M059J (cell line): ENCODE results near the gene CSNK1D. TPM values are rescaled to one million over a fixed set of nuclear protein-coding genes. Genes with fewer than 3 reads are reported as not detected.
"Not testable (repeated sequence)": the region's sequence is repeated elsewhere in the genome, so short reads cannot be mapped to it uniquely, and the experiment has no call there.

Source experiments
- DNase-seq: peaks from one replicate; pipeline ENCODE4 v3.0.0-alpha.2; 2012; ENCODE audit warnings: low read depth
- total RNA-seq: library from RNA; depleted of rRNA; stranded (reverse); fragments of >200 nt; shearing (Covaris generic); gene quantifications from 2 replicates; pipeline ENCODE4 v1.2.3, GENCODE V29; 2014

The CSNK1D gene
- total RNA-seq, 1 experiment from 2014 or later = 41.6 TPM

- no peak for DNase-seq
Measured at GRCh38 chr17:82274134-82275020, 877 bp upstream of the CSNK1D start.

- no peak for DNase-seq
Measured at GRCh38 chr17:82272495-82273326, 789 bp downstream of the CSNK1D start.

GRCh38 chr17:82271401-82271800, 2.1 kb downstream of the CSNK1D start:
- DNase-seq = no peak

GRCh38 chr17:82270651-82271050, 2.8 kb downstream of the CSNK1D start:
- DNase-seq = no peak

DNA sequence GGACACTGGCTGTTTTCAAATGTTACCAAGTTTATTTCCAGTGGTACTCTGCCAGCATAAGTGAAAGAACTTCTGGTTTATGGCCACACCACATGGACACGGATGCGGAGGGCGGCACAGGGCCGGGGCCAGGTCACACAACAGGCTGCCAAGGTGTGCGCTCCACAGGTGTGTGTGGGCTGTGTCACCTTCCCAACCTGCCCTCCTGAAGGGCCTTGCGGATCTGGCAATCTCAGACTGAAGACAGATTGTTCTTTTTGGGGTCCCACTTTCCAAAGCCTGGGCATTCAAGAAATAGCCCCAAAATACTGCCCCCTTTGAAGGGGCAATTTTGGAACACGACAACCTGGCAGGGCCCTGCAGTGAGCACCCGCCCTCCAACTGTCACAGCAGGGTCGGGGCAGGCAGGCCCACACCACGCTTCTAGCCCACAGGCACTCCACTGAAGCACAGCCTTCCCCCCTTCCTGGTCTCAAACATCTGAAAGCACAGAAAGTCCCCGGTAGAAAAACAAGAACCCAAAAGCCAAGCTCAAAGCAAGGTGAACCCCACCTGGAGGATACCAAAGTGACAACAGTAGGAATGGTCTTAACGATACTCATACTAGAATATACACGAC, 3.5 kb downstream of the CSNK1D start:
- no peak for DNase-seq

DNA sequence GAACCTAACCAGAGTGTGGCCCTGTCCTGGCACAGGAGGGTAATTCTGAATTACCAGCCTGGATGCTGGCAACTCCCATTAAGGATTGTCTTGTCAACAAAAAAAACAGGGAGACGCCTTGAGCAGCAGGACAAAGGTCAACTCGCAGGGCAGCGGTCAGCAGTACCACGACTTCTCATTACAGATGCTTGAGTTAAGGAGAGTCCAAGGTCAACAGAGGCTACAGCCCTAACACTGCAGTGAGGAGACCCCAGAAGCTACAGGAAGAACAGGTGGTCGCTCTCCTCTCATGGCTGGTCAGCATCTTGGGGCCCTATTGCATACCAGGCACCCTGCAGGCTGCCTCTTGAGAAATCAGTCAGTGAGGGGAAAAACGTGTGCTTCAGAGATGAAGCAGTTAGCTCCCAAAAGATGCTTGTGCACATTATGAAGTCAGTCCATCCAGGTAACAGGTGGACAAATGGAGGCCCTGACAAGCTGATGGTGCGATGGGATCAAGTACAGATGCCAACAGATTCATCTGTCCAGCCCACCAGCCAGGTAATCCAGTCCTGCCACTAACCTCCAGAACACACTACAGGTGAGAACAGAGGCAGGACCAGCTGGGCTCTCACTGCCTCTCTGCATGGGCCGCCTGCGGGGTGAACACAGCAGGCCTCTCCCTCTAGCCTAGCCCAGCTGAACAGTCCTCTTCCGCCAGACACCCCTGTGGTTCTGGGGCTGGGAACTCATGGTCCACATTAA, 4.2 kb downstream of the CSNK1D start:
- DNase-seq = no peak

GRCh38 chr17:82267575-82268379, 5.7 kb downstream of the CSNK1D start:
- DNase-seq = peak; percentile 97

- no peak for DNase-seq
Measured at GRCh38 chr17:82266142-82266541, 7.4 kb downstream of the CSNK1D start.

GRCh38 chr17:82263641-82264040, 9.9 kb downstream of the CSNK1D start:
- no peak for DNase-seq

GRCh38 chr17:82262344-82262743, 11.2 kb downstream of the CSNK1D start:
- DNase-seq = no peak

GRCh38 chr17:82259972-82260961, 13.2 kb downstream of the CSNK1D start:
- DNase-seq = not testable (repeated sequence)

- DNase-seq = no peak
Measured at GRCh38 chr17:82258555-82258954, 14.9 kb downstream of the CSNK1D start.

DNA sequence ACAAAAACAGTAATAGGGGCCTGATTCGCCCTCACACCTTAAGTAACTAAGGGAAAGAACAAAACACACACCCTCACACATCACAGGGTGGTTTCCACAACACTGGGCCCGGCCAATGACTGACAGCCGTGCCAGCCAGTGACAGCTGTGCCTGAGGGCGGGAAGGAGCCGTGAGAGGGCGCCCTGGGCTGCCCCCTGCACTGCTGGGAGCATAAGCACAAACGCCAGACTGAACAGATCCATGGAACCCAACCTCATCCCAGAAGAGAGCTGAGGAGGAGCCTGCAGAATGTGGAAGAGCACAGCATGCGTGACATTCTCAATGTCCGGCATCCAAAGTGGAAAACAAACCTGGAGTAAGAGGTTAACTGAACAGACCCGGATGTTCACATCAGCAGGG, 16.0 kb downstream of the CSNK1D start:
- no peak for DNase-seq

DNA sequence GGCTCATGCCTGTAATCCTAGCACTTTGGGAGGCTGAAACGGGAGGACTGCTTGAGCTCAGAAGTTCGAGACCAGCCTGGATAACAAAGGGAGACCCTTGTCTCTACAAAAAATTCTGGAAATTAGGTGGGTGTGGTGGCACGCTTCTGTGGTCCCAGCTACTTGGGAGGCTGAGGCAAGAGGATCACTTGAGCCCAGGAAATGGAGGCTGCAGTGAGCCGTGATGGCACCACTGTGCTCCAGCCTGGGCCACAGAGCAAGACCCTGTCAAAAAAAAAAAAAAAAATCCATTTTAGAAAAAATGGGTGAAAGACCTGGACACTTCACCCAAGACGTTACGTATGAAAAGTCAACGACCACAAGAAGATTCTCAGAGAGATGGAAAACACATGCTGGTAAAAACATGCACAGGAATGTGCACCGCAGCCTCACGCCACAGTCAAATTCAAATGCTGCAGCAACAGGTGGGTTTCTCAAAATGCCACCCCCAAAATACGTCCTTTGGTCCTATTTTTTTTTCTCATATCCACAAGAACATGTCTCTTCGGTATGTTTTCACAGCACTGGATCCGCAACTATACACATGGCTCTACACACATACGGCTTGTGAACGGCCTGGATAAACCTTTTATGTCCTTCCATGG, 17.1 kb downstream of the CSNK1D start:
- DNase-seq = no peak

GRCh38 chr17:82255402-82255972, 18.0 kb downstream of the CSNK1D start:
- DNase-seq = no peak

DNA sequence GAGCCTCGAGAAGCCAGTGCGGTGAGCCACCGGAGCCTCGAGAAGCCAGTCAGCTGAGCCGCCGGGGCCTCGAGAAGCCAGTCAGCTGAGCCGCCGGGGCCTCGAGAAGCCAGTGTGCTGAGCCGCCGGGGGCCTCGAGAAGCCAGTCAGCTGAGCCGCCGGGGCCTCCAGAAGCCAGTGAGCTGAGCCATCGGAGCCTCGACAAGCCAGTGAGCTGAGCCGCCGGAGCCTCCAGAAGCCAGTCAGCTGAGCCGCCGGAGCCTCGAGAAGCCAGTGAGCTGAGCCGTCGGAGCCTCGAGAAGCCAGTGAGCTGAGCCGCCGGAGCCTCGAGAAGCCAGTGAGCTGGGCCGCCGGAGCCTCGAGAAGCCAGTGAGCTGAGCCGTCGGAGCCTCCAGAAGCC, 18.8 kb downstream of the CSNK1D start:
- not testable (repeated sequence) for DNase-seq

DNA sequence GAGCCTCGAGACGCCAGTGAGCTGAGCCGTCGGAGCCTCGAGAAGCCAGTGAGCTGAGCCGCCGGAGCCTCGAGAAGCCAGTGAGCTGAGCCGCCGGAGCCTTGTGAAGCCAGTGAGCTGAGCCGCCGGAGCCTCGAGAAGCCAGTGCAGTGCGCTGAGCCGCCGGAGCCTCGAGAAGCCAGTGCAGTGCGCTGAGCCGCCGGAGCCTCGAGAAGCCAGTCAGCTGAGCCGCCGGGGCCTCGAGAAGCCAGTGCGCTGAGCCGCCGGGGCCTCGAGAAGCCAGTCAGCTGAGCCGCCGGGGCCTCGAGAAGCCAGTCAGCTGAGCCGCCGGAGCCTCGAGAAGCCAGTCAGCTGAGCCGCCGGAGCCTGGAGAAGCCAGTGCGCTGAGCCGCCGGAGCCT, 19.4 kb downstream of the CSNK1D start:
- not testable (repeated sequence) for DNase-seq

- no peak for DNase-seq
Measured at GRCh38 chr17:82253179-82253544, 20.3 kb downstream of the CSNK1D start.
